Subcutaneous adipose tissue (tissue), 4 donors: ENCODE results near the gene SEMA3C. TPM values are rescaled to one million over a fixed set of nuclear protein-coding genes. Genes with fewer than 3 reads are reported as not detected.

Experiments
- CTCF ChIP-seq: fragments of 450-650 bp; IDR thresholded peaks from one replicate; pipeline ENCODE4 v1.5.1; 2016; ENCODE audit warnings: low read depth, mild to moderate bottlenecking, control low read depth, antibody characterized with exemption, moderate library complexity
- total RNA-seq, 4 donors: library from RNA; depleted of rRNA; stranded (reverse); fragments of >200 nt; gene quantifications; one replicate each; pipeline ENCODE4 v1.1.0, GENCODE V29; 2016

SEMA3C gene
- total RNA-seq, 4 donors from 2014 or later: 57.3 to 174 (median 96.9) TPM

DNA sequence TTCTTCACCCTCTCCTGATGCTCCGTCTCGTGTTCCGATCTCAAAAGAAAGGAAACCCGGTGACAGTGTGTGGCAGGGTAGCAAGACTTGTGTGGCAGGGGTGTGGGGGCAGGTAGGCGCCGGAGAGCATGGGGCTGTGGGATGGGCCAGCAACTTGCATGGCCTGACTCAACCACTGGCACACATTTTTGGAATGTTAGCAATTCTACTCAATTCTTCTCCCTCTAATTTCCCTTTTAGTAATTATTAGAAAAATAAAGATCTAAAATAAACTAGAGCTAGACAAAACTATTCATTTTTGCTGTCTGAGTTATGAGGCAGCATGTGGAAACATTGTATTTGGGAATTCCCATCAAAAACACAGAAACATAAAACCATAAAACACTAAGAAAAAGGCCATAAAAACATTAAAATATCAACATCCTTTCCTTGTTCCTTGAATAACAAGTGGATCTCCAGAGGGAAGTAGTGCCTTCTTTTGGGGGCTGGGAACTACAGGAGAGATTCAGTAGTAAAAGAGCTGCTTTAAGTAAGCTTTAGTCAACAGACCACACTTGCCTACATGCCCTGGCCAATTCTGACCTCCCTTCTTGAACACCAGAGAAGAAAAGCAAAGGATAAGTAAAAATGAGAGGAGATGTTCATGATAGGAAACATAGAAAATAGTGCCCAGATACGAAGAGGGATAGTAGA is 21.8 kb downstream of the SEMA3C start:
- no peak for TF ChIP-seq CTCF

DNA sequence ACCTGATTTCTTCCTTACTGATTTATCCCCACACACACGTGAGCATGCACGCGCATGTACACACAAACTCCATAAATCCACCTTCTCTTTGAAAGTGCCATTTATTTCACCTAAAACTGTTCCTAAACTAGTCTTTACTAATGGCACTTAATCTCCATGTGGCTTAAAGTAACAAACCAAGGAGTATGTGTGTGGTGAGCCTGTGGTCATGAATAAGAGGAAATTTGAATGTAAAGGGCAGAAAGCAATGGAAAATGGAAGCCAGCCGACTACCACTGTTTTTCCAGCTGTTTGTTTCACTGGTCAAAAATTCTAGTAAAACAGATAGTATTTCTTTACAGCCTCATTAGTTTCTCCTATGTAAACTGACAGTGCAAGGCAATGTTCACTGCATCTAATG is 23.8 kb downstream of the SEMA3C start:
- no peak for TF ChIP-seq CTCF

GRCh38 chr7:80891259-80891544 is 27.6 kb downstream of the SEMA3C start:
- no peak for TF ChIP-seq CTCF

DNA sequence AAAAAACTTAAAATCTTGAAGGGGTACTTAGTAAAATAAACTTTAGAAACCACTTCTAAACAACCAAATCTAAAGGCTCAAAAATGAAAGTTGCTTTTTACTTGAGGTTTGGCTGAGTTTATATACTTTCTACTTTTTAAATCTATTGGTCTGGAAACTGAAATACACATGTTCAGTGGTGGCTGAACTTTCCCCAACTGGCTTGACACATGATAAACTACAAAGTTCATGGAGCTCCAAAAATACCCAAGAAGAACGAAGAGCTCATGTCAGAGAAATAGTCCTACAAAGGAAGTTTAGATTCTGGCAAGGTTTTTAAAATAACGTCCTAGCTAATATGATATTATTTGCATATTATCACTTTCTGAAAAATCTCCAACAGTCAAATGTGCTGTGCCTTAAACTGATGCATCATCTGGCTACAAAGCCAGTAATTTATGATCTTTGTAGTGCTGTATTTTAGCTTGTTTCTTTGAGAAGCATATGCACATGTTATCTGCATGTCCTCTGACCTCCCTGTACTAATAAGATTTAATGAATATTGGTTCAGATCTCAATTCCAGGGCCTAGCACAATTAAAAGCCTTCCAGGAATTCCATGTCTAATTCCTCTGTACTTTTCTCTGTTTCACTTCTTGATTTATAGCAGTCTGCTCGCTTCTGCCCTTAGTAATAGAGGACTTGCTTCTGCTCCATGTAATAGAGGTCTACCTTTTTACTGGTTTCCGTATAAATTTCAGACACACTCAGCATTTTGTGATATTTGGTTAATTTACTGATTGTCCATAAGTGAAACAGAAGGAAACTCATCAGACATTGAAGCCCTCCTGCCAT is 28.2 kb downstream of the SEMA3C start:
- no peak for TF ChIP-seq CTCF

DNA sequence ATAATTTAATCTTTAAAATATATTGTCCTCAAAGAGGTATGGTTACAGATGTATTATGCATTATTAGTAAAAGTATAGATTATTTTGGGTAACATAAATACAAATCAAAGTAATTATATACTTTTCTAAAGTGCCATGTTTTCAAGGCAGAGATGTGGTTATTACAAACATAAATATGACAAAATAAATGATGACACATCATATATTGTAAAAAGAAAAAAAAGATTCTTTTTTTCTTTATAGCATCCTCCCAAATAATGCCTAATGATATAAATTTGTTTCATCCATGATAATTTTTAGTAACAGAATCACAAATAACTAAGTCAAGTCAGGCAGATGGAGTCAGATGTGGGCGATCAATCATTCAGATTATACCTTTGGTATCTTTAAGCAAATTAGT is 29.3 kb downstream of the SEMA3C start:
- no peak for TF ChIP-seq CTCF

DNA sequence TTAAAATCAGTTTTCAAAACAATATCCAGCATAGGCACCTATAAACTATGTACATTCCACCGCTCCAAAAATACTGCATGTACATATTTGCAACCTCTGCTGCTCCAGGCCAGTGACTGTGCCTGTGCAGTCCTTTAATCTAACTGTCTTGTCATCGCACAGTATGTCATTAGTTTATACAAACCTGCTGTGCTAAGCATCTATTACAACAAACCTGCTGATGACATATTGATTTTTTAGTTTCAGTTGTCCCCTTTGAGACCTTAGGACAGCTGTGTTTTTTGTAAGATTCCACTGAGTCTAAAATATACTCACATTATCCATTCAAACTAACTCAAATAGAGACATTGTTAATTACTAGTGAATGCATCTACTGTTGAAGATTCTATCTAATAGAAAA is 33.1 kb downstream of the SEMA3C start:
- TF ChIP-seq CTCF: no peak

DNA sequence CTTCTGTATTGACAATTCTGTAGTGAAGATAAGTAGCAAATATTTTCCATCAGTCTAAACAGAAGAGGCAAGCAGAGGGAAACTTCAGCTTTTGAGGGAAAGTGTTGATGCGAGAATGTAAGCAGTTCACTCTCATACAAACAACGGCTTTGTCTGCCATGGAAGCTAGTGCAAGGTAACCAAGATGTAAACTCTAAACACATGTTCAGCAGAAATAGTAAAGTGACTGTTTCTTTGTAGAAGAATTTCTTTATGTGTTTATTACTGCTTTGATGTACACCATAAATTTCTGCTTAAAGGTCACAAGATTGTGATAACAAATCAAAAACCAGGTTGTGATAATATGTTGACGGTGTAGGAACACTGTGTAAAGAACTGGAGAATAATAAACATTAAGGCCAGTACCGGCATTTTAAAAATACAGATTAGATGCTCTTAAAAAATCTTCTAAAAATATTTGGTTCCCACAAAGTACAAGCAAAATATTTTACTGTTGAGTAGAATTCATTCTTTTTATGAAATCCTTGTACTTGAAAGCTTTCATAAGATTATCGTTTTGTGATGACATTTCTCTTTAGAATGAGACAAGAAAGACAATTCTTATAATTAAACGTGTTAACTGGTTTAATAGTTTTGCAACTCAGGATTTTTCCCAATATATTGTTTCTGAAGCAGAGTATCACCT is 34.2 kb downstream of the SEMA3C start:
- no peak for TF ChIP-seq CTCF
